ACC112 (cell line): ENCODE results near the gene BOD1L2.

Source experiments
- H2AFZ ChIP-seq: fragments of 200-600 bp; sonication (generic); one replicate; pipeline ENCODE4 v1.6.0; 2017; ENCODE audit warnings: antibody characterized with exemption, low read length; ENCODE audit not compliant: unreplicated experiment
- H3K27ac ChIP-seq: fragments of 200-600 bp; sonication (generic); 2 replicates; pipeline ENCODE4 v1.5.1; 2014; ENCODE audit warnings: low read depth, mild to moderate bottlenecking, antibody characterized with exemption, low read length, moderate library complexity
- H3K27me3 ChIP-seq: fragments of 200-600 bp; sonication (generic); 2 replicates; pipeline ENCODE4 v1.6.1; 2014; ENCODE audit warnings: mild to moderate bottlenecking, antibody characterized with exemption, low read length, moderate library complexity, mixed read lengths; ENCODE audit not compliant: insufficient read depth
- H3K36me3 ChIP-seq: fragments of 200-600 bp; sonication (generic); 2 replicates; pipeline ENCODE4 v1.6.1; 2016; ENCODE audit warnings: mild to moderate bottlenecking, antibody characterized with exemption, low read length, moderate library complexity, mixed read lengths; ENCODE audit not compliant: insufficient read depth
- H3K4me1 ChIP-seq: fragments of 200-600 bp; sonication (generic); one replicate; pipeline ENCODE4 v1.6.1; 2016; ENCODE audit warnings: low read length, mixed read lengths; ENCODE audit not compliant: insufficient read depth, unreplicated experiment, control insufficient read depth
- H3K4me3 ChIP-seq: fragments of 200-600 bp; sonication (generic); 2 replicates; pipeline ENCODE4 v1.5.1; 2014; ENCODE audit warnings: mild to moderate bottlenecking, low read depth, low read length
- H3K79me2 ChIP-seq: fragments of 200-600 bp; sonication (generic); one replicate; pipeline ENCODE4 v1.6.0; 2016; ENCODE audit warnings: low read length; ENCODE audit not compliant: control insufficient read depth, unreplicated experiment, insufficient read depth

Gene BOD1L2

DNA sequence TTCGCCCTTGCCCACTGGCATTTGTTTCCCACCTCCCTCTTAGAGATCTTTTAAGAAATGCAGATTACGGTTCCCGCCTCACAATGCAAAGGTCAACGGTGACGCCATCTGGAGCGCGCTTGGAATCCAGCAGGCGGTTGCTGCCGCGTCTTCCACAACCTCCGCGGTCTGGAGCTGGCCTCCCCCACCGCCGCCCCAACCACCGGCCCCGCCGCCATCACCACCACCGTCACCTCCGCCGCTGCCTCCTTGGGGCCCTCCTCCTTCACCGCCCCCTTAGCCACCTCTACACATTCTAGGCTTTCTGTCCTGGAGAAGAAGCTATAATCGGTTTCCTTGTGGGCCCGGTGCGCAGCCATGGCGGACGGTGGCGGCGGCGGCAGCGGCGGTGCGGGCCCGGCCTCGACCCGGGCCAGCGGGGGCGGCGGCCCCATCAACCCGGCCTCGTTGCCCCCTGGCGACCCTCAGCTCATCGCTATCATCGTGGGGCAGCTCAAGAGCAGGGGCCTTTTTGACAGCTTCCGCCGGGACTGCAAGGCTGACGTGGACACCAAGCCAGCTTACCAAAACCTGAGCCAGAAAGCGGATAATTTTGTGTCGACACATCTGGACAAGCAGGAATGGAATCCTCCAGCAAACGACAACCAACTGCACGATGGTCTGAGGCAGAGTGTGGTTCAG lies at the start of gene BOD1L2:
Gene BOD1L2, plus strand, starts transcription at position 132 of the 681 bp plus-strand sequence. Its CDS starts 226 bp downstream, at position 358.
- Histone ChIP-seq H2AFZ (no peak within 1 kb of the TSS), H3K79me2 (no peaks in the 10 kb centered on the region), H3K4me3 (no peak within 1 kb of the TSS), H3K27ac (no peak within 1 kb of the TSS), H3K4me1 (no peaks in the 10 kb centered on the region), H3K27me3 (no peaks in the 10 kb centered on the region; the same call in 1 of the 2 replicates), H3K36me3 (no peaks in the 10 kb centered on the region)

DNA sequence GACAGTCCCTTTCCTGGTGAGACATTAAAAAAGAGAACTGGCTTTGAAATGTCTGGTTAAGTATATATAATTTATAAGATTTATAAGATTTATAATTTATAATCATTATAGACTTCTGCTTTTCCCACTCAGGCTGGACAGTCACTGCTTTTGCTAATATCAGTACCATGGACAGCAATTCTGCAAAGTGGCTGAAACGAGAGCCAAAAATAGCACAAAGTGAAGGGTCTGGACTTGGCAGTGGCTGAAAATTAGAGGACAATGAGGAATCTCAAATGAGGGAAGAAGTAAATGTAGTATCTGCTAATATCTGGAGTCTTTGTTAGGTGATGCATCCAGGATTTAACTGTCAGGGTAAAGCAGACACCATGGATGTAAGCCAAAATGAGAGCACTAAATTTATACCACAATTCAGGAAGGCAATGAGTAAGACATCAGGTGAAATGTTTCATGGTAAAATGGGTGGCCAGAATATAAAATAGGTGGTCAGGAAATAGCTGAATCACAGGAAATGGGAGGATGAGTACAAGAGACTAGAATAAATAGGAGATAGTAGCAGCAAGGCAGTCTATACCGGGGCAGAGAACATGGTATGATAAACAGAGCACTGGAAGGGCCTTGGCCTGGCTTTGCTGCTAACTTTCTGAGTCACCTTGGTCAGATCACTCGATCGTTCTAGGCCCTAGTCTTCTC lies 39.6 kb upstream of the BOD1L2 start:
- no peak overlapping the region for H3K27ac ChIP-seq
- H3K4me1 ChIP-seq, result no peaks in the 10 kb centered on the region
- H3K36me3 ChIP-seq, result no peaks in the 10 kb centered on the region
- no peak overlapping the region for H2AFZ ChIP-seq
- no peaks in the 10 kb centered on the region for H3K27me3 ChIP-seq
- H3K79me2 ChIP-seq, result no peaks in the 10 kb centered on the region
- H3K4me3 ChIP-seq, result no peak overlapping the region

DNA sequence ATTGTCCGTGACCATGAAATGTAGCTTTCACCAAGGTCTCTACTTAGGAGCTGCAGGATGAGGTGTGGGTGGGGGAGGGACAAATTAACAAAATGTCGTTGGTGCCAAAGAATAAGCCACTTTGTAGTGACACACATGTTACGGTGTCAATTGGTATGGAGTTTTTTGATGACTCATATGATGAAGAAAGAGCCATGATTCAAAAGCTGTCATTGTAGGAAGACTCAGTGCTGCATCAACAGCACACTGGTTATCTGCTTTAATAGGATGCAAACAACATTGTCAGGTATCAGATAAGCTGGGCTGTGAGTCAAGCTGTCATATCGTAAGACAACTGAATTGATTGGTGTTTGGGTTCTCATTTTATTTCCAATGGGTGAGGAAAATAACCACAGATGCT lies 36.6 kb upstream of the BOD1L2 start:
- Histone ChIP-seq H3K4me1 (no peaks in the 10 kb centered on the region), H3K36me3 (no peaks in the 10 kb centered on the region), H2AFZ (no peak overlapping the region), H3K4me3 (no peak overlapping the region), H3K27me3 (peaks cover 5% of the 10 kb centered on the region; the same call in 1 of the 2 replicates), H3K27ac (no peak overlapping the region), H3K79me2 (no peaks in the 10 kb centered on the region)

DNA sequence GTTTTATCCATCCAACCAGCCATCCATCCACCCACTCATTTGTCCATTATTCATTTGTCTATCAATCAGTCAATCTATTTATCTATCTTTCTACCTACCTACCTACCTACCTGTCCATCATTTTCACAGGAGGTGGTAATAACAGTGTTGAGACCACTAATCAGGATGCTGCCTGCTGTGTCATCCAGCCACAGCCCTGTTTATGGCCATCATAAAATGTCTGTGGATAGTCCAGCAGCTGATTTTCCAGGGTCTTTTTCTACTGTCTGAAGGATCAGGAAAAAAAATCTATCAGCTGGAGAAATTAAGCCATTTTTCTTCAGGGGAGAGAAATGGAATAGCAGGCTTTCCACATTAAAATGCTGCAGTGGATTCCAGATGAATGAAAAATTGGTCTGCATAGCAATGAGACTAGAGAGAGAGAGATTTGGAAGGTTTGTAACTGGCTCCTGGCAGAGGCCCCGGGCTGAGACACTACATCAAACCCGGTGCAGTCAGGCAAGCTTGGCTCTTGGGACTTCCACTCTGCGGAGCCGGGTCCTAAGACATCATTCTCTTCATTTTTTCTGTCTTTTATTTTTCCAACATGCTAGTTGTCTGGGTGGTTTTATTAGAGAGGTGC lies 33.0 kb upstream of the BOD1L2 start:
- no peak overlapping the region for H2AFZ ChIP-seq
- H3K79me2 ChIP-seq, result no peaks in the 10 kb centered on the region
- no peaks in the 10 kb centered on the region for H3K4me1 ChIP-seq
- no peak overlapping the region for H3K27ac ChIP-seq
- H3K4me3 ChIP-seq, result no peak overlapping the region
- no peaks in the 10 kb centered on the region for H3K36me3 ChIP-seq
- H3K27me3 ChIP-seq, result peaks cover 24% of the 10 kb centered on the region; the same call in 1 of the 2 replicates

DNA sequence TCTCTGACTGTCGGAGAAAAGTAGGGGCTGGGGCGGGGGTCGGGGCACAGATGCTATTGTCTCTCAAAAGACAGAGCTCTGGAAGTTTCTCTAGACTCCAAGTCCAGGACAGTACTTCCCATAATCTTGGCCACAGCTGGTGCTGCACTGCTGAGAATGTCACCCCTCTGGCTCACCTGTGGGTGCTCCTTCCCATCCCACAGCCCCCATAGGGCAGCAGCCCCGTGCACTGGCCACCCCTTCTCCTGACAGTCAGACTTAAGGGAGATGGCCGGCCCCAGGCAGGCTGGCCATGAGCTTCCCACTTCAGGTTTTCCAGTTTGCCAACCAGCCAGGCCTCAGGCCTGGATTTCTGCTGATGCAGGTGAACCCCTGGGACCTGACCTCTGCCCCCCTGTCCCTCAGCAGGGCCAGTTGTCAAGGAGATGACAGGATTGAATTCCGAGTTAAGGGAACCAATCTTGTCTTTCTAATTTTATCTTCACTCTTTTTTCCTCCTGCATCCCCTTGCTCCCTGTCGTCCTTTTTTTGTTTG lies 30.2 kb upstream of the BOD1L2 start:
- H2AFZ ChIP-seq, result no peak overlapping the region

DNA sequence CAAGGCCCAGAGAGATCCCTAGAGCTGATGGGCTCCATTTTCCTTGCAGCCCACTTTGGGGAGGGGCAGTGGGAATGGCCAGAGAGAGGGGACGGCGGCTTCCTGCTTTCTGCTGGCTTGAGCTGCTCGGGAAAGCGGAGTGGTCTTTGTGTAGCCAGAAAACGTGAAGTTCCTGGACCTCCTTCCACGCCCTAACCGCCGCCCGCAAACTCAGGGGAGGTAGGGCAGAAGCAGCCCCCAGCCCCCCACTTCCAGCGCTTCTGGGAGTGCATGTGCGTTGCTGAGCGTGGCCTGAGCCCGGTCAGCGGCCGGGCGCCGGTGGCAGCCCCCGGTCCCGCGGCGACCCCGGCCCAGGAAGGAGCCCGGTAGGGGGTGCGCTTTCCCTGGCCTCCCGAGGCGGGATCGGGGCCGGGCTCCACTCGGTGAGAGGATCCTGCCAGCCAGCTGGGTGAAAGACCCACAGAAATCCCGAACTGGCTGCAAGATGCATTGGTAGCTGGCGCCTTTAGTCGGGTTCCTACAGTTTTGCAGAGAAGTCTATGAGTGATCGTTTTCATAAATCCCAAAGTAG lies 25.3 kb upstream of the BOD1L2 start:
- Histone ChIP-seq H3K27ac (no peak overlapping the region), H3K27me3 (peaks cover 52% of the 10 kb centered on the region), H3K79me2 (no peaks in the 10 kb centered on the region), H2AFZ (no peak overlapping the region), H3K36me3 (no peaks in the 10 kb centered on the region), H3K4me1 (no peaks in the 10 kb centered on the region), H3K4me3 (no peak overlapping the region)

More for the DNA sequence above, 30.2 kb upstream of the BOD1L2 start:
- Histone ChIP-seq H3K4me1 (no peaks in the 10 kb centered on the region), H3K4me3 (no peak overlapping the region), H3K79me2 (no peaks in the 10 kb centered on the region), H3K27me3 (peaks cover 35% of the 10 kb centered on the region), H3K27ac (no peak overlapping the region), H3K36me3 (no peaks in the 10 kb centered on the region)

DNA sequence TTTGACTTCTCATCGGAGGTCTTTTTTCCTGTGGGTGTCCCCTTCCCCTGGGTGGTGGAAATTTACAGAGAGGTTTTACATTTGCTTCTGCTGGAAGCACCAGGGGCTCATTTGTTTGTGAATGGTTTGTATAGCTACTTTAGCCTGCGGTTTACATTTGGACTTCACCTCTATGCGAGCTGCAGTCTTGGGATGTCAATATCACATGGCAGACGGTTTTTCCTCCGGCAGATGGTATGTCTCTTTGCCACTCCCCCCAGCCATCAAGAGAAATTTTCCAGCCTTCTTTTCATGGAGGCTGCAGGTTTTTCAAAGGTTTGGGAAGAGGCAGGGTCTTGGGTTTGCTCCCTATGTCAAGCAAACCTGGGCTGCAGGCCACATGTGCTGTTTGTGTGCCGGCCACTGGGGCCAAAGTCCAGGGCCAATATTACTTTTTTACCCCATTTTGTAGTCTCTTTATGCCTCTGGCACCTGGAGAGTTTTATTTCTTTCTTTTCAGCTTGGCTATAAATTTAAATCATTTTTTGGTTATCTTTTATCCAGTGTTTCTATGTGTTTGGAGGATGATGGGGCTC lies 23.9 kb upstream of the BOD1L2 start:
- Histone ChIP-seq H3K27ac (no peak overlapping the region), H3K4me3 (no peak overlapping the region), H3K27me3 (peaks cover 42% of the 10 kb centered on the region), H3K4me1 (no peaks in the 10 kb centered on the region), H2AFZ (no peak overlapping the region), H3K79me2 (no peaks in the 10 kb centered on the region), H3K36me3 (no peaks in the 10 kb centered on the region)

DNA sequence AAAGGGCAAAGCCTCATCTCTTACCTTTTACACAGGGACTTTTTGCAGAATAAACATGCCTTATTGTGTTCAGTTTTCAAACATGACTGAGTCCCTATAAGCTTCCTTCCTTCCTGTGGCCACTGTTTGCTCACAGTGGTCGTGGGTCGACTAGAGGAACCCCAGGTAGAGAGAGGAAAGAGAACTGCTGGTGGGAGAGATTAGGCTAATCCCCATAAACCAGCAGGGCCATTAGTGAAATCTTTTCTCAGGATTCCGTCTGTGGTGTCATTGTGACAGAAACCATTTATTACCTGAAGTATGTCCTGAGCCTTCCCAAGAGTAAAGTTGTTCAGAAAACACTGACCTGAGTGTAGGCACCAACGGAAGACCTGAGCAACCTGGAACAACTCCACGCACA lies 21.3 kb upstream of the BOD1L2 start:
- Histone ChIP-seq H3K27ac (no peak overlapping the region), H3K36me3 (no peaks in the 10 kb centered on the region), H3K79me2 (no peaks in the 10 kb centered on the region), H3K4me3 (no peak overlapping the region), H3K27me3 (peaks cover 41% of the 10 kb centered on the region), H2AFZ (no peak overlapping the region), H3K4me1 (no peaks in the 10 kb centered on the region)

DNA sequence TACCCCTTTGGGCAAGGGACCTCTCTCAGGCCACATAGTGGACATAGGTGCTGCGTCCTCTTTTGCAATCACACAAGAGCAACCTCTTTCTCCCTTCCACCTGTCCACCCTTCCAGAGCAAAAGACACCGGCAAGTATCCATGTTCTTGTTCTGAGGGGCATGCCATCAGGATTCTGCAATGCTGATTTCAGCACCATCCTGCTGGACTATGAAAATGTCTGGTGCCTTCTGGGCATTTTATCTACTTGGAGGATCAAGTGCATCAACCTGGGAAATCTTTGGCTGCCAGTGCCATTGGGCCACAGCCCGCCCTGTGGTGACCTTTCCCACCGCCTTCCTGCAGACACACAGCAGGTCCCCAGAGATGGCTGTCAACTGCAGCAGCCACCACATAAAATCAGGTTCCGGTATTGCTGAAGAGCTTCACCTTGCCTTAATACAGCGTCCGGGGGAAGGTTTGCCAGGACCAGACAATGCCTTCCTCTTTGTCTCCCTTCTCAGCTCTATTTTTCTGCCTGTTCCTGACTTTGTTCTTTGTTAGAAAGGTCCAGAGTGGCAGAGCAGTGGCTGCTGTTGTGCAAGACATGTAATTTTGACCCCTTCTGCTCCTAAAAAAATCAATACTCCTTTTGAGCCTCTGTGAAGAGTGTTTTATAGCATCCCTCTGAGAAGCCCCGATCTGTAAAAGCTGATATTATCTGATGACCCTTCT lies 18.5 kb upstream of the BOD1L2 start:
- no peak overlapping the region for H2AFZ ChIP-seq
- no peaks in the 10 kb centered on the region for H3K79me2 ChIP-seq
- peaks cover 14% of the 10 kb centered on the region for H3K27me3 ChIP-seq
- H3K36me3 ChIP-seq, result no peaks in the 10 kb centered on the region
- no peaks in the 10 kb centered on the region for H3K4me1 ChIP-seq
- no peak overlapping the region for H3K4me3 ChIP-seq
- H3K27ac ChIP-seq, result no peak overlapping the region

DNA sequence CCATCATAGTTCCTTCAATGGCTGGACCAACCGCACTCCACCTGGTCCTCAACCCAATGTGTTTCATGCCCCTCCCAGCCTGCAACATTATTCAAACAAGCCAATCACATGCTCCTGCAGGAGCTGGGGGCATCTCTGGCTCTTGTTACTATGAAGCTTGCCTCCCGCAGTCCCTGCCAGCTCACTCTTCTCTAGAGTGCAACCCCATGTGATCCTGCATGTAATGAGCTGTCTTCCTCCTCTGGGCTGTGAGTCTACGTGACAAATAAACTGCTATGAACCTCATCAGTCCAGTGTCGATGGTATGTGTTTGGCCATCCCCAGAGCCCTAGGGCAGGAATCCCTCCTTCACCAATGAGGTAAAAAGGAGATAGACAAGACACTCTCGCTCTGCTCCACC lies 15.8 kb upstream of the BOD1L2 start:
- no peak overlapping the region for H2AFZ ChIP-seq
- no peaks in the 10 kb centered on the region for H3K4me1 ChIP-seq
- no peaks in the 10 kb centered on the region for H3K36me3 ChIP-seq
- H3K27ac ChIP-seq, result no peak overlapping the region
- H3K79me2 ChIP-seq, result no peaks in the 10 kb centered on the region
- no peak overlapping the region for H3K4me3 ChIP-seq
- peaks cover 6% of the 10 kb centered on the region; the same call in 1 of the 2 replicates for H3K27me3 ChIP-seq
